Measurements from ENCODE around the gene VWA2.
"Not testable (repeated sequence)": the region's sequence is repeated elsewhere in the genome, so short reads cannot be mapped to it uniquely, and the experiment has no call there.

The VWA2 gene

GRCh38 chr10:114320249-114321116, 81.4 kb downstream of the VWA2 start:
- DNase-seq: no peak

- no peak for DNase-seq
These were observed 83.3 kb downstream of the VWA2 start for GRCh38 chr10:114322344-114322743.

GRCh38 chr10:114323023-114323422, 84.0 kb downstream of the VWA2 start:
- no peak for DNase-seq

- no peak for DNase-seq
These were observed 87.7 kb downstream of the VWA2 start for GRCh38 chr10:114326795-114327194.

GRCh38 chr10:114327537-114328440, 88.7 kb downstream of the VWA2 start:
- no peak for DNase-seq

- no peak for DNase-seq
These were observed 89.4 kb downstream of the VWA2 start for GRCh38 chr10:114328441-114328812.

- DNase-seq: no peak
These were observed 89.8 kb downstream of the VWA2 start for GRCh38 chr10:114328874-114329273.

- no peak for DNase-seq
These were observed 90.7 kb downstream of the VWA2 start for GRCh38 chr10:114329634-114330365.

- DNase-seq: no peak
These were observed 93.5 kb downstream of the VWA2 start for GRCh38 chr10:114332301-114333192.

GRCh38 chr10:114333441-114333840, 94.4 kb downstream of the VWA2 start:
- DNase-seq: not testable (repeated sequence)

GRCh38 chr10:114334301-114334700, 95.2 kb downstream of the VWA2 start:
- DNase-seq: no peak

- DNase-seq: no peak
These were observed 96.6 kb downstream of the VWA2 start for GRCh38 chr10:114335614-114336013.

- DNase-seq: no peak
These were observed 97.9 kb downstream of the VWA2 start for GRCh38 chr10:114336823-114337509.

GRCh38 chr10:114337510-114338462, 98.7 kb downstream of the VWA2 start:
- DNase-seq: peak; percentile 12

GRCh38 chr10:114340816-114341215, 101.8 kb downstream of the VWA2 start:
- DNase-seq: no peak
